HepG2 (cell line): ENCODE measurements around the gene IQGAP3. TPM values are rescaled to one million over a fixed set of nuclear protein-coding genes. Genes with fewer than 3 reads are reported as not detected.
A peak's percentile ranks its signal among the peaks of the same experiment; 100 is the strongest.

Experiments used
- ATAC-seq: fragments of 200-7000 bp; cut with Tn5 transposase; 3 replicates; pipeline ENCODE4 v1.9.1; 2020; ENCODE audit warnings: mild to moderate bottlenecking, moderate library complexity
- BruUV-seq: library from RNA; stranded (reverse); fragments of 400-500 nt; replicated peaks from 2 replicates; lab custom pipeline; 2021; lab: Mats Ljungman, UMichigan
- CTCF ChIA-PET: fragments of 300-600 bp; formaldehyde crosslinking; extraction: SDS; loops from one replicate; lab custom pipeline; 2021; ENCODE audit warnings: low total read pairs, inconsistent platforms, low intra/inter-chr PET ratio; lab: Yijun Ruan, JAX
- POLR2A ChIA-PET: fragments of 350-600 bp; sonication (Branson Sonifier 250); formaldehyde crosslinking; loops from one replicate; lab custom pipeline; 2020; ENCODE audit warnings: antibody characterized with exemption, inconsistent platforms; lab: Yijun Ruan, JAX
- DNase-seq: peaks from one replicate; pipeline ENCODE4 v3.0.0-alpha.2; 2015; ENCODE audit warnings: low spot score
- FAIRE-seq: peaks from 3 replicates; lab custom pipeline; 2011; peaks lifted over from hg19 to GRCh38; lab: Jason Lieb, UNC
- H2AFZ ChIP-seq: one replicate; pipeline ENCODE4 v1.6.1; 2011; ENCODE audit warnings: low read length, inconsistent platforms
- H3K27ac ChIP-seq: fragments of 300-600 bp; 3 replicates; pipeline ENCODE4 v1.8.0; 2011; ENCODE audit warnings: mixed run types, mild to moderate bottlenecking, mixed read lengths, low read length, inconsistent platforms; ENCODE audit not compliant: insufficient read depth; ENCODE audit errors: extremely low read length
- H3K27me3 ChIP-seq, 2 experiments: fragments of 200-600 bp in 1 of 2; 2 replicates in 1 of 2; 3 replicates in 1 of 2; pipeline versions ENCODE4 v1.6.0 to v1.8.0; 2011; ENCODE audit warnings: low read length in 2 of 2, mild to moderate bottlenecking in 2 of 2, moderate library complexity in 2 of 2, inconsistent platforms in 1 of 2; ENCODE audit not compliant: insufficient read depth in 2 of 2, control insufficient read depth in 1 of 2
- H3K36me3 ChIP-seq, 2 experiments: fragments of 200-600 bp in 1 of 2; replicated peaks in 1 of 2; 2 replicates in 1 of 2; 3 replicates in 1 of 2; pipeline versions ENCODE4 v1.5.1 to v1.8.0; 2011; ENCODE audit warnings: low read length in 2 of 2, inconsistent platforms in 1 of 2; ENCODE audit not compliant: insufficient read depth in 2 of 2, control insufficient read depth in 1 of 2
- H3K4me1 ChIP-seq: 2 replicates; pipeline ENCODE4 v1.5.1; 2012; ENCODE audit warnings: low read length, inconsistent platforms; ENCODE audit not compliant: insufficient read depth
- H3K4me2 ChIP-seq: 2 replicates; pipeline ENCODE4 v1.6.0; 2011; ENCODE audit warnings: low read depth, low read length, inconsistent platforms
- H3K4me3 ChIP-seq, 3 experiments: fragments of 200-600 bp in 1 of 3; sonication (generic), shearing (Covaris generic) in 1 of 3; replicated peaks in 1 of 3; 2 replicates each; pipeline ENCODE4 v1.5.1; 2011 to 2016; ENCODE audit warnings: low read length in 3 of 3, inconsistent platforms in 2 of 3, low read depth in 2 of 3, mild to moderate bottlenecking in 2 of 3, control low read depth in 1 of 3, mixed read lengths in 1 of 3; ENCODE audit not compliant: insufficient read depth in 1 of 3
- H3K79me2 ChIP-seq: one replicate; pipeline ENCODE4 v1.6.1; 2011; ENCODE audit warnings: low read length, inconsistent platforms; ENCODE audit not compliant: insufficient read depth
- H3K9ac ChIP-seq: 2 replicates; pipeline ENCODE4 v1.6.0; 2011; ENCODE audit warnings: mild to moderate bottlenecking, low read depth, low read length, inconsistent platforms; ENCODE audit not compliant: insufficient read depth
- H3K9me3 ChIP-seq: 2 replicates; pipeline ENCODE4 v1.5.1; 2012; ENCODE audit warnings: mild to moderate bottlenecking, low read length
- H4K20me1 ChIP-seq: 2 replicates; pipeline ENCODE4 v1.6.0; 2011; ENCODE audit warnings: inconsistent platforms, mild to moderate bottlenecking, low read length, moderate library complexity; ENCODE audit not compliant: insufficient read depth
- ADNP ChIP-seq: sonication (generic); formaldehyde crosslinking; IDR thresholded peaks from 2 replicates; pipeline ENCODE4 v1.4.0; 2020; ENCODE audit warnings: missing genetic modification reagents
- CCAR2 ChIP-seq: fragments of 200-400 bp; formaldehyde crosslinking; optimal IDR thresholded peaks from 2 replicates; pipeline ENCODE3; 2018; ENCODE audit warnings: low read depth, mild to moderate bottlenecking, low read length, moderate library complexity
- FOXO1 ChIP-seq: sonication (generic); formaldehyde crosslinking; IDR thresholded peaks from 2 replicates; pipeline ENCODE4 v1.4.0; 2020; ENCODE audit warnings: missing genetic modification reagents
- HDAC2 ChIP-seq: sonication (generic); formaldehyde crosslinking; IDR thresholded peaks from 2 replicates; pipeline ENCODE4 v1.4.0; 2020; ENCODE audit warnings: missing genetic modification reagents
- HMG20B ChIP-seq: conservative IDR thresholded peaks from 2 replicates; pipeline ENCODE4 v1.6.1; 2016; ENCODE audit warnings: missing genetic modification reagents, missing compliant biosample characterization
- MTA1 ChIP-seq: sonication (generic); formaldehyde crosslinking; IDR thresholded peaks from 2 replicates; pipeline ENCODE4 v1.4.0; 2020; ENCODE audit warnings: missing genetic modification reagents, mild to moderate bottlenecking, borderline replicate concordance
- PATZ1 ChIP-seq: sonication (generic); formaldehyde crosslinking; IDR thresholded peaks from 2 replicates; pipeline ENCODE4 v1.4.0; 2020; ENCODE audit warnings: missing genetic modification reagents
- PRMT3 ChIP-seq: sonication (generic); formaldehyde crosslinking; IDR thresholded peaks from 2 replicates; pipeline ENCODE4 v1.8.1; 2022; ENCODE audit warnings: low read depth, mild to moderate bottlenecking, moderate library complexity, missing genetic modification reagents, borderline replicate concordance
- RAD51 ChIP-seq: fragments of 450-650 bp; IDR thresholded peaks from 2 replicates; pipeline ENCODE4 v1.6.1; 2016; ENCODE audit warnings: borderline replicate concordance
- SIN3A ChIP-seq: IDR thresholded peaks from 2 replicates; pipeline ENCODE4 v1.6.1; 2011; ENCODE audit warnings: low read depth, mild to moderate bottlenecking, control low read depth, low read length, borderline replicate concordance
- SOX13 ChIP-seq, 3 experiments: fragments of 450-650 bp in 1 of 3; sonication (generic) in 1 of 3; formaldehyde crosslinking in 1 of 3; IDR thresholded peaks in 2 of 3; conservative IDR thresholded peaks in 1 of 3; 2 replicates each; pipeline versions ENCODE4 v1.5.0 to v1.6.1; 2016 to 2020; ENCODE audit warnings: antibody characterized with exemption in 1 of 3, mild to moderate bottlenecking in 1 of 3, missing compliant biosample characterization in 1 of 3, missing genetic modification reagents in 1 of 3, moderate library complexity in 1 of 3
- TIGD3 ChIP-seq: sonication (generic); formaldehyde crosslinking; IDR thresholded peaks from 2 replicates; pipeline ENCODE4 v1.5.1; 2020; ENCODE audit warnings: mild to moderate bottlenecking, missing genetic modification reagents, borderline replicate concordance
- TOE1 ChIP-seq: sonication (generic); formaldehyde crosslinking; IDR thresholded peaks from 2 replicates; pipeline ENCODE4 v1.4.0; 2020; ENCODE audit warnings: mild to moderate bottlenecking, missing genetic modification reagents
- ZNF274 ChIP-seq: sonication (generic); formaldehyde crosslinking; IDR thresholded peaks from 2 replicates; pipeline ENCODE4 v1.5.1; 2020; ENCODE audit warnings: mild to moderate bottlenecking, missing genetic modification reagents
- ZNF3 ChIP-seq: IDR thresholded peaks from 2 replicates; pipeline ENCODE4 v1.7.0; 2017; ENCODE audit warnings: inconsistent platforms
- ZNF414 ChIP-seq: sonication (generic); formaldehyde crosslinking; IDR thresholded peaks from 2 replicates; pipeline ENCODE4 v1.5.0; 2020; ENCODE audit warnings: missing genetic modification reagents
- ZNF660 ChIP-seq: sonication (generic); formaldehyde crosslinking; IDR thresholded peaks from 2 replicates; pipeline ENCODE4 v1.5.1; 2020; ENCODE audit warnings: mild to moderate bottlenecking, low read depth, missing genetic modification reagents, borderline replicate concordance
- WGBS: methylation state at CpG from one replicate; pipeline ENCODE4 v1.1.6; 2017; ENCODE audit warnings: low lambda C conversion rate; 5-methylcytosine and 5-hydroxymethylcytosine counted together
- in situ Hi-C: cut with HindIII; loops from 2 replicates; pipeline ENCODE4 v1.10.0; 2017; ENCODE audit warnings: low pct_unique_long_range_greater_than_20kb; ENCODE audit not compliant: extremely low pct_ligation_motif_present
- intact Hi-C: fragments of 100-400 bp; cut with micrococcal nuclease; formaldehyde crosslinking; loops from one replicate; pipeline ENCODE4 v1.10.0; 2022; ENCODE audit not compliant: unreplicated experiment
- polyA plus RNA-seq, 8 experiments: library from polyadenylated mRNA; depleted of rRNA in 3 of 8; stranded (reverse) in 7 of 8; unstranded in 1 of 8; fragments of >200 nt; fragmentation: Illumina TruSeq in 4 of 8; extraction: Trizol in 4 of 8; gene quantifications; 2 replicates each; pipeline versions ENCODE4 v1.2.1 to v1.2.3, GENCODE V29; 2011 to 2016; ENCODE audit warnings: low read depth in 4 of 8, missing spikeins in 1 of 8, mixed read lengths in 1 of 8; ENCODE audit not compliant: insufficient read depth in 1 of 8
- total RNA-seq, 5 experiments: library from RNA; depleted of rRNA; stranded (reverse); fragments of >200 nt; fragmentation: Illumina TruSeq; extraction: Trizol; gene quantifications; 2 replicates each; pipeline ENCODE4 v1.2.3, GENCODE V29; 2016; ENCODE audit warnings: low read depth in 1 of 5

The IQGAP3 gene
- total and polyA plus RNA-seq, 2 of the 13 experiments (the other 11 are each of a cell fraction or from before 2014, with no cell fraction given), result 13.5 to 14.1 TPM

GRCh38 chr1:156498432-156499193 lies 73.8 kb downstream of the IQGAP3 start:
- no TSS peak for BruUV-seq
- H3K27me3 ChIP-seq, result peaks cover 2 to 15% of the 10 kb centered on the region in 2 experiments; a peak in 4 of 5 replicates
- FAIRE-seq (peak; percentile 67), ATAC-seq (peak; percentile 6), DNase-seq (no peak)
- peak overlapping the region; percentile 4 for H3K27ac ChIP-seq
- in situ Hi-C loops, result no loop called here
- H4K20me1 ChIP-seq, result peaks cover 51% of the 10 kb centered on the region
- H3K9ac ChIP-seq, result peak overlapping the region; percentile 62
- peaks cover 0 to 7% of the 10 kb centered on the region in 2 experiments; a peak in 1 of 5 replicates for H3K36me3 ChIP-seq
- H3K79me2 ChIP-seq, result peaks cover 29% of the 10 kb centered on the region
- peaks cover 64% of the 10 kb centered on the region for H3K4me1 ChIP-seq
- WGBS, result 32% methylated on average over 10 of the region's 12 CpGs
- ChIA-PET POLR2A (interaction anchor here (1.3 to 2.1 kb wide), 2 partner anchors 13 to 41 kb away, joined by 5 to 19 read pairs; no protein-coding TSS in a partner anchor), CTCF (no interaction called here)
- no peaks in the 10 kb centered on the region for H3K9me3 ChIP-seq
- no peak overlapping the region for H2AFZ ChIP-seq
- intact Hi-C loops, result loop anchor here (2.0 kb wide), 1 partner anchor 18 kb away; no protein-coding TSS in a partner anchor
- H3K4me3 ChIP-seq, result peak overlapping the region; percentile 75 to 97 (median 94)
- peak overlapping the region; percentile 79 for H3K4me2 ChIP-seq
- no peak for TF ChIP-seq FOXO1
- TF ChIP-seq PRMT3 (CRISPR knock-in tag), result no peak
- peak; percentile 45; the same call in 1 of the 2 replicates for TF ChIP-seq ZNF414 (CRISPR knock-in tag)
- peak; percentile 29; the same call in 1 of the 2 replicates for TF ChIP-seq MTA1 (CRISPR knock-in tag)
- no peak; the same call in 1 of the 2 replicates for TF ChIP-seq SIN3A
- no peak for TF ChIP-seq ZNF660 (CRISPR knock-in tag)
- no peak for TF ChIP-seq RAD51
- TF ChIP-seq SOX13 (IDR thresholded peaks at IDR 0.05), result no peak
- no peak for TF ChIP-seq SOX13 (CRISPR knock-in tag; conservative IDR thresholded peaks at IDR 0.05 in 1 of 2, IDR thresholded peaks at IDR 0.05 in 1 of 2)
- no peak for TF ChIP-seq ADNP (CRISPR knock-in tag)
- no peak for TF ChIP-seq ZNF3 (CRISPR knock-in tag)
- TF ChIP-seq HMG20B, result no peak
- peak; percentile 31; the same call in 1 of the 2 replicates for TF ChIP-seq HDAC2 (CRISPR knock-in tag)
- TF ChIP-seq TOE1 (CRISPR knock-in tag), result no peak
- TF ChIP-seq CCAR2, result no peak
- no peak for TF ChIP-seq ZNF274 (CRISPR knock-in tag)
- 0 out of 2 replicates have a peak, but pooled peaks have one; percentile 11 for TF ChIP-seq PATZ1 (CRISPR knock-in tag)
- no peak for TF ChIP-seq TIGD3 (CRISPR knock-in tag)
